Mucosa of stomach (tissue), 1 donor: ENCODE data around the gene NUP133.
"Not testable (repeated sequence)": the region's sequence is repeated elsewhere in the genome, so short reads cannot be mapped to it uniquely, and the experiment has no call there.

Source experiments
- H3K27me3 ChIP-seq: one replicate; pipeline ENCODE4 v1.7.0; 2013; ENCODE audit warnings: mild to moderate bottlenecking, low read length; ENCODE audit not compliant: control insufficient read depth, insufficient read depth
- H3K36me3 ChIP-seq: one replicate; pipeline ENCODE4 v1.7.0; 2013; ENCODE audit warnings: low read length; ENCODE audit not compliant: control insufficient read depth, insufficient read depth
- H3K4me1 ChIP-seq: one replicate; pipeline ENCODE4 v1.7.0; 2013; ENCODE audit warnings: mild to moderate bottlenecking, low read length; ENCODE audit not compliant: control insufficient read depth, insufficient read depth
- H3K4me3 ChIP-seq: one replicate; pipeline ENCODE4 v1.7.0; 2013; ENCODE audit warnings: low read length
- H3K9ac ChIP-seq: one replicate; pipeline ENCODE4 v1.7.0; 2013; ENCODE audit warnings: mild to moderate bottlenecking, low read length, moderate library complexity
- H3K9me3 ChIP-seq: one replicate; pipeline ENCODE4 v1.7.0; 2013; ENCODE audit warnings: mild to moderate bottlenecking, low read length, moderate library complexity; ENCODE audit not compliant: control insufficient read depth
- donor health status: Pancreatic carcinoma.

Gene NUP133

DNA sequence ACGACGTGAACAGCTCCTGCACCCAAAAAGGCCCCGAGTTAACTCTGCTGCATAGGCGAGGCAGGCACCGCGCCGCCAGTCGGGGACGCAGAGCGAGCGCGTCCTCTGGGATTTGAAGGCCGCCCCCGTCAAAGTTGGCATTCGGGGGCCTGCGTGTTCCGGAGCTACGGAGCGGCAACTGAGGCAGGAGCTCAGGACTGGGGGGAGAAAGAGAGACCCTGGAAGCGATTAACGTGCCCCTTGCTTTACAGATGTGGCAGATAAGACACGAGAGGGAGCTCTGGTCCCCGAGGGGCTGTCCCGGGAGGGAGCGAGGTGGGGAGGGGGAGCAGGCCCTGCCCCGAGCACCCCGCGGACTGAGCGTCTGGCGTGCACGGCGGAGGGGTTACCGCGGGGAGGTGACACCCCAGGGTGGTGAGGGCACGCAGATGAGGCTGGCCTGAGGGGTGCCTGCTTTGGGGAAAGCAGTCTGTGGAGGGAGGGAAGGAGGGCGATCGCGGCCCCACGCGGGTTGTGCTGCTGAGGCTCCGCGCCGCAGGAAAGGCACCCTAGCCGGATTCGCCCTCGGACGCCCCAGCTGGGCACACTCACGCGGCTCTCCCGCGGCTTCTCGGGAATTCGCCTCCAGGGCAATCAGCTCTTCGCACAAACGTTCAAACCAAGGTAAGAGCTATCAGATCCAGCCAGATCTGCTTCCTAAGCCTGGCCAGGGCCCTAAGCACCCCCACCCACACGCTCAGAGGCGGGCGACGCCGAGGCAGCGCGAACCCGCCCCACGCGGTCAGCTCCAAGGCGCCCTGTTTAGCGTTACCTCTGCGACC, 100.7 kb downstream of the NUP133 start:
- Histone ChIP-seq H3K4me1 (peaks cover 27% of the 10 kb centered on the region), H3K9ac (no peak overlapping the region), H3K4me3 (no peak overlapping the region), H3K27me3 (peaks cover 68% of the 10 kb centered on the region), H3K9me3 (no peaks in the 10 kb centered on the region), H3K36me3 (no peaks in the 10 kb centered on the region)

DNA sequence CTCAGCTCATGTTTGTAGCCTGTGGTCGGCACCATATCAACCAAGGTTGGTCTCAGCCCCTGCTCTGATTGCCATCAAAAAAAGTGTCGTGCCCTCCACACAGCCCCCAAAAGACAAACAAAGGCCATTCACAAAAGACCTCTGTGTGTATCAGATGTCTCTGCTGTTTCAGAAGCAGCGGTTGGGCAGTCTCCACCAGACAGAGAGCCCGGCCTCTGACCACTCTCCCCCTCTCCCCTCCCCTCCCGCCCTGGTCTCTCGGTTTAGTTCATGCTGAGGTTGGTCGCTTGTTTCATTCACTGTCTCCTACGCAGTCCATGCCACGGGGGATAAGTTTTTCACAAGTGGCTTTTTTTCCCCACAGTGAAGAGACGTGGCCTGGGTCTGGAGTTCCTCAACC, 101.3 kb downstream of the NUP133 start:
- no peak overlapping the region for H3K9ac ChIP-seq
- H3K4me1 ChIP-seq: peaks cover 25% of the 10 kb centered on the region

GRCh38 chr1:229403573-229403972, 104.6 kb downstream of the NUP133 start:
- H3K27me3 ChIP-seq: peaks cover 54% of the 10 kb centered on the region
- no peak overlapping the region for H3K4me3 ChIP-seq
- H3K36me3 ChIP-seq: no peaks in the 10 kb centered on the region
- peaks cover 5% of the 10 kb centered on the region for H3K4me1 ChIP-seq
- H3K9ac ChIP-seq: no peak overlapping the region
- no peaks in the 10 kb centered on the region for H3K9me3 ChIP-seq

More for the DNA sequence above, 101.3 kb downstream of the NUP133 start:
- no peaks in the 10 kb centered on the region for H3K36me3 ChIP-seq
- H3K9me3 ChIP-seq: no peaks in the 10 kb centered on the region
- peaks cover 67% of the 10 kb centered on the region for H3K27me3 ChIP-seq
- no peak overlapping the region for H3K4me3 ChIP-seq

- Histone ChIP-seq H3K27me3 (peaks cover 48% of the 10 kb centered on the region), H3K4me1 (peaks cover 5% of the 10 kb centered on the region), H3K4me3 (no peak overlapping the region), H3K36me3 (no peaks in the 10 kb centered on the region), H3K9me3 (no peaks in the 10 kb centered on the region), H3K9ac (no peak overlapping the region)
Observed at GRCh38 chr1:229402993-229403392, 105.1 kb downstream of the NUP133 start.

DNA sequence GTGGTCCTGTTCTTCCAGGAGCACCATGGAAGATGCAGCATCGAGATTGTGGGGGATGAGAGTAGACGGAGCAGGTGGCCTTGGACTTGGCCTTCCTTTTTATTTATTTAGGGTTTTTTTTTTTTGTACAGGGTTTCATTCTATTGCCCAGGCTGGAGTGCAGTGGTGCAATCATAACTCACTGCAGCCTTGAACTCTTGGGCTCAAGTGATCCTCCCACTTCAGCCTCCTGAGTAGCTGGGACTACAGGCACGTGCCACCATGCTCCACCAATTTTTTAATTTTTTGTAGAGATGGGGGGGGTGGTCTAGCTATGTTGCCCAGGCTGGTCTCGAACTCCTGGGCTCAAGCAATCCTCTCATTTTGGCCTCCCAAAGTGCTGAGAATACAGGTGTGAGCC, 105.8 kb downstream of the NUP133 start:
- not testable (repeated sequence) for H3K4me3 ChIP-seq, H3K36me3 ChIP-seq, H3K9ac ChIP-seq, H3K4me1 ChIP-seq, H3K9me3 ChIP-seq
- H3K27me3 ChIP-seq: peaks cover 41% of the 10 kb centered on the region

DNA sequence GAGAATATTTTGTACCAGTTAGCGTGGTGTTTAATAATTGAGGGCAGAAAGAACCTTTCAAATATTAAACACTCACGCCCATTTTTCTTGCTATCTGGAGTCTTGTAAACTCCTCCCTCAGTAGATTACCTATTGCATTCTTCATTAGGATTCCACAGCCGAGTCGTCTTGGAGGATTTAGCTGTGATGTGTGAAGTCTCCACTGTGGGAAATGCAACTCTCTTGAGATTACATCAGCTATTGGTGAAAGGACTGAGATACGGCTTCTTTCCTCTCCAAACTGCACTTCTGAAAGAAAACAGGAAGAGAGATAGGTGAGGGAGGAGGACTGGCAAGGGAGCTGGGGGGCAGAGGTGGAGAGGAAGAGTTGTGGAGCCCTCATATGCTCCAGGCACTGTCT, 110.4 kb downstream of the NUP133 start:
- Histone ChIP-seq H3K27me3 (peaks cover 19% of the 10 kb centered on the region), H3K9ac (no peak overlapping the region), H3K9me3 (no peaks in the 10 kb centered on the region), H3K4me3 (no peak overlapping the region), H3K4me1 (no peaks in the 10 kb centered on the region), H3K36me3 (no peaks in the 10 kb centered on the region)

GRCh38 chr1:229396585-229397206, 111.4 kb downstream of the NUP133 start:
- Histone ChIP-seq H3K9ac (no peak overlapping the region), H3K4me3 (no peak overlapping the region), H3K36me3 (no peaks in the 10 kb centered on the region), H3K4me1 (no peaks in the 10 kb centered on the region), H3K9me3 (no peaks in the 10 kb centered on the region), H3K27me3 (peaks cover 11% of the 10 kb centered on the region)

GRCh38 chr1:229394517-229394916, 113.6 kb downstream of the NUP133 start:
- not testable (repeated sequence) for H3K4me3 ChIP-seq, H3K4me1 ChIP-seq, H3K36me3 ChIP-seq, H3K27me3 ChIP-seq, H3K9ac ChIP-seq, H3K9me3 ChIP-seq

DNA sequence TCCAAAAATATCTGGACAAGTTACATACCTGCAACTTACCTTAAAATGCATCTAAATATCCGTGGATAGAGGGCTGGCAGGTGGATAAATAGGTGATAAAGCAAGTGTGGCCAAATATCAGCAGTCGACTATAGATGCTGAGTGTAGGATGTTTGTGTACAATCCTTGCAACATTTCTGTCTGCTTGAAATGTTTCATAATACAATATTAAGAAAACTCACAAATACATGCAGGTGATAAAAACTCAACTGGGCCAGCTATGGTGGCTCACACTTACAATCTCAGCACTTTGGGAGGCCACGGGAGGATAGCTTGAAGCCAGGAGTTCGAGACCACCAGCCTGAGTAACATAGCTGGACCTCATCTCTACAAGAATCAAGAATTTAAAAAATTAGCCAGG, 115.2 kb downstream of the NUP133 start:
- H3K9ac ChIP-seq: no peak overlapping the region
- no peaks in the 10 kb centered on the region for H3K36me3 ChIP-seq
- peaks cover 5% of the 10 kb centered on the region for H3K27me3 ChIP-seq
- H3K9me3 ChIP-seq: no peaks in the 10 kb centered on the region
- H3K4me3 ChIP-seq: no peak overlapping the region
- no peaks in the 10 kb centered on the region for H3K4me1 ChIP-seq
